BLaER1 (cell line): ENCODE data around the gene EHD1.

ENCODE experiments used
- H3K27ac ChIP-seq: shearing (Covaris generic); formaldehyde crosslinking; 2 replicates; pipeline ENCODE4 v1.8.1; 2022
- H3K27me3 ChIP-seq: shearing (Covaris generic); formaldehyde crosslinking; 2 replicates; pipeline ENCODE4 v1.8.1; 2022
- H3K36me3 ChIP-seq: shearing (Covaris generic); formaldehyde crosslinking; 2 replicates; pipeline ENCODE4 v1.8.1; 2022
- H3K4me1 ChIP-seq: shearing (Covaris generic); formaldehyde crosslinking; 2 replicates; pipeline ENCODE4 v1.8.1; 2022
- H3K4me2 ChIP-seq: shearing (Covaris generic); formaldehyde crosslinking; 2 replicates; pipeline ENCODE4 v1.8.1; 2022
- H3K4me3 ChIP-seq: shearing (Covaris generic); formaldehyde crosslinking; 2 replicates; pipeline ENCODE4 v1.8.1; 2022
- H3K9ac ChIP-seq: shearing (Covaris generic); formaldehyde crosslinking; 2 replicates; pipeline ENCODE4 v1.8.1; 2022
- H3K9me3 ChIP-seq: shearing (Covaris generic); formaldehyde crosslinking; 2 replicates; pipeline ENCODE4 v1.8.1; 2022
- H4K20me1 ChIP-seq: shearing (Covaris generic); formaldehyde crosslinking; 2 replicates; pipeline ENCODE4 v1.8.1; 2022
- Cebpa-rat ChIP-seq: shearing (Covaris generic); IDR thresholded peaks from 2 replicates; pipeline ENCODE4 v1.8.1; 2022

The EHD1 gene

DNA sequence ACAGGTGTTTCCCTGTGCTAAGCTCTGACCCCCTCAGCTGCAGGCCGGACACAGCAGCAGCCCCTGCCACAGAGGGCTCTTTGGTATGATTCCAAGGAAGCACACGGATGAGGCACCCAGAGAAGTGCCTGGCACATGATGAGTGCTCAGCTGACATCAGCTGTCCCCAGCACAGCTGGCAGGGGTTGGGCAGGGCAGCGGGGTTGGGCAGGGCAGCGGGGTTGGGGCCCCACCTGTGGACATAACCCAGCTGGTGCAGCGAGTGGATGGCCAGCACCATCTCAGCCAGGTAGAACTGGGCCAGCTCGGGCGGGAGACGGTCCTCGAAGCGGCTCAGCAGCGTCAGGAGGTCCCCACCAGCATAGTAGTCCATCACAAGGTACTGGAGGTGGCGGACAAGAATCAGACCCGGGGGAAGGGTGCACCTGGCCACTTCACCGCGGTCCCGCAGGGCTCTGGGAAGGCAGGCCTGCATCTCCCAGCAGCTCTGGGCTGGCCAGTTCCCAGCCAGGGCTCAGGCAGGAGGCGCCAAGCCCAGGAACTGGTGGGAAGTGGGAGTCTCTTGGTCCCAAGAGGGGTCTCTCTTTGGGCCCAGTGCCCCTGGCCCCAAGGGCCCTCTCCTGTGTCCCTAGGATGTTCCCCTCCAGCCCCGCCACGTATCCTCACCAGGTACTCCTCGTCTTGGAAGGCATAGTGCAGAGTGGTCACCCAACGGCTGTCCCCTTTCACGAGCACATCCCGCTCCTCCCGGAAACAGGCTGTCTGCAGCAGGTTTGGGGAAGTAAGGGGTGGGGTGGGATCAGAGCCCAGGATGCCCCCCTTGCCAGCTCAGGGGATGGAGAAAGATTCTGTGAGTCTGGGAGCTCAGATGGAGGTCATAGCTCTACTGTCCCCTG, 38.3 kb downstream of the EHD1 start:
- H3K9me3 ChIP-seq: no peaks in the 10 kb centered on the region
- peaks cover 10% of the 10 kb centered on the region for H3K27me3 ChIP-seq
- H3K4me3 ChIP-seq: no peak overlapping the region
- TF ChIP-seq Cebpa-rat: no peak
- H3K9ac ChIP-seq: no peak overlapping the region
- H3K4me2 ChIP-seq: no peak overlapping the region
- peaks cover 20% of the 10 kb centered on the region; the same call in 1 of the 2 replicates for H4K20me1 ChIP-seq
- no peak overlapping the region for H3K27ac ChIP-seq
- H3K36me3 ChIP-seq: no peaks in the 10 kb centered on the region
- peaks cover 51% of the 10 kb centered on the region for H3K4me1 ChIP-seq

DNA sequence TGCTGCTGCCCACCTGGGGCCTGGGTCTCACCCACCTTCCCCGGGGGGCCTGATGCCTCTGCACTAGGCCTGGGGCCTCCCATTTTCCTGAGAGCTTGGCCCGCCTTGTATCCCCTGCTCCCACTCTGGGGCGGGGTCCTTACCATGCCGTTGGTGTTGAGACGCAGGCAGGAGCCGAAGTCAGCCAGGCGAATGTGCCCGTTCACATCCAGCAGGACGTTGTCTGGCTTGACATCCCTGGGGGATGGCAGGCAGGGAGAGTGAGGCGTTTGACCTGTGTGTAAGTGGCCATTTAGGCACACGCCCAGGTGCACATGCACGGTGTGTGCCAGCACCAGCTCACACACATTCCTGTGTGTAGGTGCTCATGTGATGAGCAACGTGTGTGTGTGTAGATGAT, 39.1 kb downstream of the EHD1 start:
- H3K4me3 ChIP-seq: no peak overlapping the region
- TF ChIP-seq Cebpa-rat: no peak
- H3K36me3 ChIP-seq: no peaks in the 10 kb centered on the region
- peaks cover 46% of the 10 kb centered on the region for H3K4me1 ChIP-seq
- H3K9ac ChIP-seq: no peak overlapping the region
- H4K20me1 ChIP-seq: peaks cover 20% of the 10 kb centered on the region; the same call in 1 of the 2 replicates
- H3K27ac ChIP-seq: no peak overlapping the region
- H3K4me2 ChIP-seq: no peak overlapping the region
- H3K27me3 ChIP-seq: peaks cover 9% of the 10 kb centered on the region
- H3K9me3 ChIP-seq: no peaks in the 10 kb centered on the region

DNA sequence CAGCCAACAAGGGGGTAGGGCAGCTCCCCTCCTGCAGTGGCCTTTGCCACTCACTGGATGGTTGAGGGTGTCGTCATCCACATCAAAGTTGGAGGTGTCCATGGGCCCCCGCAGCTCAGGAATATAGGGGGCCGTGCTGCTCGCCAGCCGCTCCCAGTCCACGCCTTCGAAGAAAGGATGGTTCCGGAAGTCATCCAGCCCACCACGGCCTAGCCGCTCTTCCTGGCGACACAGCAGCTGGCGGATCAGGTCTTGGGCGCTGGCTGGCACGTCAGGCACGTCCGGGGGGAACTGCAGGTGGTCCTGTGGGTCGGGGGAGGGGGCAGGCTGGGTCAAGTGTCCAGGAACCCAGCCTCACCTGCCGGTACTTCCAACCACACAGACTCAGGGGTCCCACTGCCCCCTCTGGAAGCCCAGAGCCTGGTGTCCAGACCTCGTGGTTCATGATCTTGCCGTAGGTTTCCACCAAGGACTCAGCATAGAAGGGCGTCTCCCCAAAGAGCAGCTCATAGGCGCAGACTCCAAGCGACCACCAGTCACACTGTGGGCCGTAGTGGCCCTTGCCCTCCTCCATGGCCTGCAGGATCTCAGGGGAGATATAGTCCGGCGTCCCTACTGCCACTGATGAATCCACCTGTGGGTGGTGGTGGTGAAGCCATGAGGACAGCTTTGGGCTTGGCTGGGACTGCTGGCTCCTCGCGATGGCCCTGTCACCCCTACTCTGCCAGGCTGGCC, 39.7 kb downstream of the EHD1 start:
- H3K4me3 ChIP-seq: no peak overlapping the region
- H3K36me3 ChIP-seq: no peaks in the 10 kb centered on the region; the same call in 1 of the 2 replicates
- no peaks in the 10 kb centered on the region for H3K9me3 ChIP-seq
- TF ChIP-seq Cebpa-rat: no peak
- H3K9ac ChIP-seq: no peak overlapping the region
- H3K27me3 ChIP-seq: peaks cover 4% of the 10 kb centered on the region
- no peak overlapping the region for H3K27ac ChIP-seq
- no peak overlapping the region for H3K4me2 ChIP-seq
- H3K4me1 ChIP-seq: peaks cover 41% of the 10 kb centered on the region
- H4K20me1 ChIP-seq: peaks cover 20% of the 10 kb centered on the region; the same call in 1 of the 2 replicates

DNA sequence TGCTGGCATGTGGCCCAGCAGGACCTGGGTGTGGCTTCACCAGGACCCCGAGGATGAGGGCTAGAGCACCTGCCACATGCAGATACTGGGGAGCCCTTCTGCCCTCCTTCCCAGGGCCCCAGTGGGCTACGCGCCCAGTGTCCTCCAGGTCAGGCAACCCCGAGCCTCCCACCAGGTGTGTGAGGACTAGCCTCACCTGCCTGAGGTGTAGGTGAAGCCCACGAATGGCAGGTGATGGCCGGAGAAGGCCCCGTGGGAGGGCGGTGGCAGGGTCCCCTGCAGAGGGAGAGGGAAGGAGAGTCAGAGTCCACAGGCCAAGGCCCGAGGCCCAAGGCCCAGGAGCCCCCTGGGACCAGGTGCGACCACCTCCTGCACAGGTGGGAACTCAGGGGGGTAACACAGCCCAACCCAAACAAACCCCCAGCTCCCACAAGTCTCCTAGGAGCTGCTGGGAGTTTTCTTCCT, 40.5 kb downstream of the EHD1 start:
- no peaks in the 10 kb centered on the region for H3K27me3 ChIP-seq
- H3K4me3 ChIP-seq: no peak overlapping the region
- peaks cover 33% of the 10 kb centered on the region for H3K4me1 ChIP-seq
- peaks cover 16% of the 10 kb centered on the region; the same call in 1 of the 2 replicates for H4K20me1 ChIP-seq
- no peaks in the 10 kb centered on the region; the same call in 1 of the 2 replicates for H3K36me3 ChIP-seq
- no peak for TF ChIP-seq Cebpa-rat
- no peak overlapping the region for H3K27ac ChIP-seq
- no peaks in the 10 kb centered on the region for H3K9me3 ChIP-seq
- peak overlapping the region; percentile 86 for H3K4me2 ChIP-seq
- no peak overlapping the region for H3K9ac ChIP-seq

DNA sequence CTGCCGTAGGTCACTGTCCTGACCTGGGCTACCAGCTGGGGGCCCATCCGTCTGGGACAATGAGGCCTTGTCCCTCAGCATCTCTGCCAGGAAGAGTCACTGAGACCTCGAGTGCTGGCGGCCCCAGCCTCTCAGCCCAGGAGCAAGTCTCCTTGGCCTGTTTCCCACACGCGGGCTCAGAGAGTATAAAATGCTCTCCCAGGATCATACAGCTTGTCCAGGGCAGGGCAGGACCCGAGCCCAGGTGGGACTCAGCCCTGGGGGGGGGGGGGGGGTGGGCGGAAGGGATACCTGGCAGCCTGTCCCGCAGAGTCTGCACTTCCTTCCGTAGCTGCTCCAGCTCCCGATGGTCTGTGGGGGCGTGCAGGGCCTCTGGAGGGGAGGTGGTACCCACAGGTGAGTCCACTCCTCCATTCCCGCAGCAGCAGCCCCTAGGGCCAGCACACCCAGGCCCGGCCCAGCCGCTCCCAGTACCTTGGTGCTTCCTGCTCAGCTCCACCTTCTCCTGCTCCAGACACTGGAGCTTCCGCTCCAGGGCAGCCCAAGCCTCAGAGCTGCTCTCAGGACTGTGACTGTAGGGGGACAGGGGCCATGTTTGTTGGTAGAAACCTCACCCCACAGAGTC, 41.9 kb downstream of the EHD1 start:
- Histone ChIP-seq H3K27me3 (no peaks in the 10 kb centered on the region), H3K36me3 (no peaks in the 10 kb centered on the region; the same call in 1 of the 2 replicates), H3K4me1 (peaks cover 39% of the 10 kb centered on the region), H3K4me2 (peak overlapping the region; percentile 86), H4K20me1 (peaks cover 16% of the 10 kb centered on the region; the same call in 1 of the 2 replicates), H3K9me3 (no peaks in the 10 kb centered on the region), H3K4me3 (no peak overlapping the region), H3K9ac (no peak overlapping the region), H3K27ac (no peak overlapping the region)
- TF ChIP-seq Cebpa-rat: no peak

DNA sequence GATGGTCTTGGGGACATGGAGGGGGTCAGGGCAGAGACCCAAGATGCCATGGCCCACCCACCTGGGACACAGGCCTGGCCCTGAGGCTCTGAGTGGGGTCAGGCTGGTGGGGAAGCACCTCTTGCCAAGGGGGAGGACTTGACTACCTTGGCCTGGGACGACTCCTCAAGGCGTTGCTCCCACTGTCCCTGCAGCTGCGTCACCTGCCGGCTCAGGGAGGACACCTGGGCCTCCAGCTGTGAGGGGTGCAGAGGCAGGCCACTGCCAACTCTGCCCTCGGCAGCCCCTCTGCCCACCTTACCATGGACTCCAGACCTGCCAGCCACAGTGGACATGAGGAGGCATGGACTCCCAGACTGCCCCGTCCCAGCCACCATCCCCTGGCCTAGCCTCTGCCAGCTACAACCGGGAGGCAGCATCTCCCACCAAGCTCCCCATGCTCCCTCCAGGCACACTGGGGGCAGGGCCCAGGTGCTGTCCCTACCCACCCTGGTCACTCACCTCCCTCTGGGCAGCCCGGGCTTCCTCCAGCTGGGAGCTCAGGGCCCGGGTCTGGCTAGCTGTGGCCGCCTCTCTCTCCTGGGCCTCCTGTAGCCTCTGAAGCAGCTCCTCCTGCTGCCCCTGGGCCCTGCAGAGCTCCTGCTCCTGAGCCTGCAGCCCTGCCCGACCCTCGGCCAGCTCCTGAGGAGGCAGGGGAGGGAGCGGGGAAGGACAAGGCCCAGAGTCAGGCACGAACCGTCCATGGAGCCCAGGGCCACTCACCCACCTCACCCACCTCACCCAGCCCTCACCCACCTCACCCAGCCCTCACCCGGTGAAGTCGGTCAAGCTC, 42.6 kb downstream of the EHD1 start:
- H4K20me1 ChIP-seq: peaks cover 16% of the 10 kb centered on the region; the same call in 1 of the 2 replicates
- H3K27me3 ChIP-seq: no peaks in the 10 kb centered on the region
- TF ChIP-seq Cebpa-rat: no peak
- H3K9ac ChIP-seq: no peak overlapping the region
- no peaks in the 10 kb centered on the region; the same call in 1 of the 2 replicates for H3K36me3 ChIP-seq
- H3K4me1 ChIP-seq: peaks cover 47% of the 10 kb centered on the region
- no peak overlapping the region; the same call in 1 of the 2 replicates for H3K4me2 ChIP-seq
- no peak overlapping the region for H3K4me3 ChIP-seq
- H3K9me3 ChIP-seq: no peaks in the 10 kb centered on the region
- H3K27ac ChIP-seq: no peak overlapping the region

DNA sequence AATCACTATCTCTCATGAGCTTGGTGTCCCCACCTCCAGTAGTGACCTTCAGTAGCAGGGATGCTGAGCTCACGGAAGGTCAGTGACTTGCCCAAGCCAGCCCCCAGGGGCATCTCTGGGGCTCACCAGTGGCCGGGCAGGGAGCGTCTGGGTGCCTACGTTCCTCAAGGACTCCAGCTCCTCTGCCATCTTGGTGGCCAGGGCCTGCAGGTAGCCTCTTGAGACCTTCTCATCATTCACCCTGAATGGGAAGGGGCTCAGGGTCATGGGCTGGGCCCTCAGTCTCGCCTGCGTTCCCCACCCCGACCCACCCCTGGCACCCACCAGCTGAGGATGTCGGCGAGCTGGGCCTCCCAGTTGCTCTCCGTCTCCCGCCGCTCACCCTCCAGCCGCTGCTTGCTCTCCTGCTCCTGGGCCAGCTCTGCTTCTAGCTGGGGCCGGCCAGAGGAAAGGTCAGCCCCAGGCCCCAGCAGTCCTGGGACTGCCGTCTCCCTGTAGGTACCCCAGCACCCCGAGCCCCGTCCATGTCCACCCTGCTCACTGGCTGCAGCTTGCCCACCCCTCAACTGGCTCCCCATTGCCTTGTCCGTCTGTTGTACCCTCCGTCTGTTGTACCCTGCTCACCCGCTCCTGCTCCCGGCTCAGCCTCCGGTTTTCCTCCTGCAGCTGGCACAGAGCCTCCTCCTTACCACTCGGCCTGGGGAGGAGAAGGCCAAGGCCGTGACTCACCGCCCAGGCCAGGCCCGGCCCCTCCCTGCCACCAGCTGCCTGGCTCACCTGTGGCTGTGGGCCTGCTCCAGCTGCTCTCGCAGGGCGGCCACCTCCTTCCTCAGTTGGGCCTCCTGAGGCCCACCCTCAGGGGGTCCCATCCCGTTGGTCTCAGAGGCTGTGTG, 43.5 kb downstream of the EHD1 start:
- Histone ChIP-seq H3K9ac (no peak overlapping the region), H4K20me1 (peaks cover 16% of the 10 kb centered on the region; the same call in 1 of the 2 replicates), H3K27ac (no peak overlapping the region), H3K27me3 (no peaks in the 10 kb centered on the region), H3K4me3 (no peak overlapping the region), H3K4me2 (no peak overlapping the region; the same call in 1 of the 2 replicates), H3K36me3 (no peaks in the 10 kb centered on the region; the same call in 1 of the 2 replicates), H3K9me3 (no peaks in the 10 kb centered on the region), H3K4me1 (peaks cover 55% of the 10 kb centered on the region)
- no peak for TF ChIP-seq Cebpa-rat

DNA sequence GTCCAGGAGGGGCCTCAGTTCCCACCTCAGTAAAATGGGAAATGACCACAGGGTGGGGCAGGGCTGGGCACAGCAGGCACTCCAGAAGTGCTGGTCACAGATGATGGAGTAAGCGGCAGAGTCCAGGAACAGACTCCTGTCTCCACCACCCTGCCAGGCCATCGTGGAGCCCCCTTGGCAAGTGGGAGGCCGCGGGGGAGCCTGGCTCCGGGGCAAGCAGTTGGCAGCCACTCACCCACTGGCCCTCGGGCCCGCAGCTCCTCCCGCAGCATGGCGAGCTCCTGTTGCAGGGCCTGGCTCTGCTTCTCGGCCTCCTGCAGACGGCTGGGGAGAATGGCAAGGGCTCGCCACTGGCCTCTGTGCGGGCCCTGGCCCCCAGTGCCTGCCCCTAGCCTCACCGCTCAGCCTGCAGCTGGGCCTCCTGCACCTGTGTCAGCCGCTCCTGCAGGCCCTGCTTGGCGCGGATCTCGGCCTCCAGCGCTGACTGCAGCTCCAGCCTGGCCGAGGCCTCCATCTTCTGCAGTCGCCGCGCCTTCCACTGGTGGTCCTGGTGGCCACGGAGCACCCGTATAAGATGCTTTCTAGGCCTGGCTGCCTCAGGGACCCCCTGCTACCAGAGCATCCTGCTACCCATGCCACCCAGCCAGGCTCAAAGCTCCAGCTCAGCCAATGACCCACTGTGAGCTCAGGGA, 44.2 kb downstream of the EHD1 start:
- Histone ChIP-seq H3K4me3 (no peak overlapping the region), H3K27me3 (no peaks in the 10 kb centered on the region), H3K4me1 (peaks cover 55% of the 10 kb centered on the region), H3K9me3 (no peaks in the 10 kb centered on the region), H3K36me3 (no peaks in the 10 kb centered on the region; the same call in 1 of the 2 replicates), H3K4me2 (no peak overlapping the region), H4K20me1 (peaks cover 16% of the 10 kb centered on the region; the same call in 1 of the 2 replicates), H3K9ac (no peak overlapping the region), H3K27ac (no peak overlapping the region)
- TF ChIP-seq Cebpa-rat: no peak
